GM04504 (cell line): Measurements from ENCODE around the gene EML4.
A peak's percentile ranks its signal among the peaks of the same experiment; 100 is the strongest.
"Not testable (repeated sequence)": the region's sequence is repeated elsewhere in the genome, so short reads cannot be mapped to it uniquely, and the experiment has no call there.

ENCODE experiments used
- DNase-seq: peaks from one replicate; pipeline ENCODE4 v3.0.0-alpha.2; 2012; ENCODE audit warnings: low read depth

Gene EML4

DNA sequence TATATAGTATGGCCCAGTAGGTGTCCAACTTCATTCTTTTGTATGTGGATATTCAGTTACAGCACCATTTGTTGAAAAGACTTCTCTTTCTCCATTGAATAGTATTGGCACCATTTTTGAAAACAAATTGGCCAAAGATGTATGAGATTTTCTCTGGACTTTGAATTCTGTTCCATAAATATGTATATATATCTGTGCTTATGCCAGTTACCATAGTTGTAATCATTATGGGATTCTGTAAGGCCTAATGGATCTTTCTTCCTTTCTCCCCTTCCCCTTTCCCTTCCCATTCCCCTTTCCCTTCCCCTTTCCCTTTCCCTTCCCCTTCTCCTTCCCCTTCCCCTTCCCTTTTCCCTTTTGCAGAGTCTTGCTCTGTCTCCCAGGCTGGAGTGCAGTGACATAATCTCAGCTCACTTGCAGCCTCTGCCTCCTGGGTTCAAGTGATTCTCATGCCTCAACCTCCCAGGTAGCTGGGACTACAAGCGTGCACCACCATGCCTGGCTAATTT lies 140.9 kb downstream of the EML4 start:
- DNase-seq, result no peak

DNA sequence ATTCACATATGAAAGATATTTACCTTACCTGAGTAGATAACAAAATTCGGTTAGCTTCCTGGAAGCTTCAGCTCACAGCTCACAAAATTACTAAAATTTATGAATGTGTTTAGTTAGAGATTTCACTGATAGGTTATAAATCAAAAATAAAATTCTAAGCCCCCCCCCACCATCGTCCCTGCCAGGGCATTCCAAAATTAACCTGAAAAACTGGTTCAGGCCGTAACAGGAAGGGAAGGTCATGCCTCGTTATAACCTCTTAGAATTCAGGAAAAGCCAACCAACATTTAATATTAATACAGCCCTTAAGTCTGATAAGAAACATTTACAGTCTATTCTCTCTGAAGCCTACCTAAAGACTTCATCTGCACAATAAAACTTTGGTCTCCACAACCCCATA lies 143.0 kb downstream of the EML4 start:
- no peak for DNase-seq

DNA sequence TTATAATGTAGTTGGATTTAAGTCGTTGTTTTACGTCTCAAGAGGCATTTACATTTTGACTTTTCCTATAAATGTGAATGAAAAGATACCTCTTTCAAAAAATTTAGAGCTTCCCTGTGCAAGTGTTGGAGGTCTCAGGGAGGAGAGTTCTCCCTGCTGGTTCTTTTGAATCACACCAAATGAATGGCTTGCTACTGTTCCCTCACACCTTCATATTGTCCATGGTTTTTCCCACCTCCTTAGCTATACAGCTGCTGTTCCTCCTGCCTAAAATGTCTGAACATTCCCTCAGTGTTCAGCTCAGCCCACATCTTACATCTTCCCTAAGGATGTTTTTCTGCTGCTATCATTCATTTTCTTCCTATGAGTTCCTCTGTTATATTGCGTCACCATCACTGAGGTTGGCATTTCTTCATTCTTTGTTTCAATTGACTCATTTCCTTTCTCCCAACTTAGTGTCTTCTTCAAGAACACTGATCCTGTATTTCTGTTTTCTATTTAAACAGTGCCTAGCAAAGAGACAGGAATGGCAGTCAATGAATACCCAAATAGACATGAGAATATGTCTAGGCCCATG lies 145.8 kb downstream of the EML4 start:
- peak; percentile 78 for DNase-seq

DNA sequence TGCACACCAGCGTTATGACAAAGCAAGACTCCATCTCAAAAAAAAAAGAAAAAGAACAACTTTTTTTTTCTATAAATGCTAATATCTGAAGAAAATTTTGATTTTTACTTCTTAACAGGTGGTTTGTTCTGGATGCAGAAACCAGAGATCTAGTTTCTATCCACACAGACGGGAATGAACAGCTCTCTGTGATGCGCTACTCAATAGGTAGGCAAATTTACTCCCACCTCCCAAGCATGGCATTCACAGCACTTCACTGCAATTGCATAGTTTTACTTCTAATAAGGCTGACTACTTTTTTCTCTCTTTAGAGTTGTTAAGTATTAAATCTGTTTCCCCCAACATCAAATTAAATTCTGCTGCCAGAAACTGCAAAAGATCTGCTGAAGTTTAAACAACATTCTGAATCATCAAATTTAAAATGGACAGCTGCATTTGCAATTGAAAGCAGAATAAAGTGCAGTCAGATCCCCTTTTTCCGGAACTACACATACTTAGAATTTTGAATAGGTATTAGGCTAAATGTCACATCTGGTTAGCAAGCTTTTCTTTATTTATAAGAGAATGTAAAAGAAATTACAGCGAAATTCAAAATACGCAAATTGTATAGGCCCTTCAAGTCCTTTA lies 146.8 kb downstream of the EML4 start:
- no peak for DNase-seq

DNA sequence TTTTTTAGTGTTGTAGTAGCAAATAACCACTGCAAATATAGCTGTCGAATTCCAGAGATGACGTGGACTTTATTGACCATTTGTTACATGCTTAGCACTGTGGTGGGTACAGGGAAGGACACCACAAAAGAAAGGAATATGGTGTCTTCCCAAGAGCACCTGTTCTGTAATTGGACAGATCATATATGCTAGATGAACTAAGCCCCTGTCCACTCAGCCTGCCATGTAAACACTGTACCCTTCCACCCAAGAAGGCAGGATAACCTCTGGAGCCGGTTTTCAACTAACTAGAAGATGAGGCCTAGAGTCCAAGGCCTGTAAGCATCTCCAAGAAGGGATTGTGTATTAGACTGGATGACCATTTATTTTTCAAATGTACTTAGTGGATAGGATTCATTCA lies 147.8 kb downstream of the EML4 start:
- no peak for DNase-seq

DNA sequence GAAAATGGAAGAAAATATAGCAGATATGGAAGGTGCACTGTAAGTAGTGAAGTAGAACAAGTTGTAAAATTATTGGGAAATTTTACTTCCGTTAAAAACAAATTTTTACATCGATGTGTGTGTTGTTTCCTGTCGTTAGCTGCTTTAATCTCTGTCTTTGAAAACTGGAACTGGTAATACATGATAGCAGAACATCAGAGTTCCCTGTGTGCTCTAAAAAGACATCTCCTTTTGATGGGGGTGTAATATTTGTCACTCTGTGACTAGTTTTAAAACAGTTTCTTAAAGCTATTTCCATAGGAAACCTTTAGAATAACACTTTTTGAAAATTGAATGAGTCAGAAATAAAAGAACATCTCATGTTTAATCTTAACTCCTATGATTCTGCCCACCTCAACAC lies 148.3 kb downstream of the EML4 start:
- DNase-seq, result no peak

DNA sequence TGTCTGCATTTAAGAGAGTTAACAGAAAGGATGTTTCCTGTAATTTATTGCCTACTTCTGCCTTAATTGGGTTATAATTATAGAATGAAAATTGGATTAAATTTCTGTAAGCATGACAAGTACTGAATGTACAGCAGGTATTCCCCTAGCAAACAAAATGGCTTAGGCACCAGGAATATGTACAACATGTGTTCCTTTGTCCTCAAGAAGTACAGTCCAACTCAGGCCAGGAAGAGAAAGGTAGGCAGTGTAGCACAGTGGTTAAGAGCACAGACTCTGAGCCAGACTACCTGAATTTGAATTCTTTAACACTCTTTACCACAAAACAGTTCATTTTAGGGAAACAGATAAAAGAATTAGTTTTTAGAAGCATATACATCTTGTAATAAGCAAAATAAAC lies 148.8 kb downstream of the EML4 start:
- DNase-seq, result no peak

DNA sequence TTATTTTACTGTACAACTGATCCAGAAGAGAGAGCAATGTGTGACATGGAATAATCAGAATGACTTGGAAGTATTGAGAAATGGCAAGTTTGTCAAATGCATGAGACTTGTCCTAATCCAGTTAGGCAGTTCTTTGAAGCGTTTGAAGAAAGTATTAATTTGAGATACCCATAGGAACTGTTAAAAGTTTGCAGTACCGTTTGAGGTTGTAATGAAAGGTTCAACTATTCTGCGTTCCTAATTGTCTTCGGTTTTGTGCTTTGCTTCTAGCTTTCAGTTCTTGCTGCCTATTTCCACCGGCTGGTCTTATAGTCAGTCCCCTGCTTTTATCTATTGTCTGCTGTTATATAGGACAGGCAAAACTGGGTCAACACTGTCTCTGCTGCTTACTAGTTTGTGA lies 150.1 kb downstream of the EML4 start:
- DNase-seq, result no peak

DNA sequence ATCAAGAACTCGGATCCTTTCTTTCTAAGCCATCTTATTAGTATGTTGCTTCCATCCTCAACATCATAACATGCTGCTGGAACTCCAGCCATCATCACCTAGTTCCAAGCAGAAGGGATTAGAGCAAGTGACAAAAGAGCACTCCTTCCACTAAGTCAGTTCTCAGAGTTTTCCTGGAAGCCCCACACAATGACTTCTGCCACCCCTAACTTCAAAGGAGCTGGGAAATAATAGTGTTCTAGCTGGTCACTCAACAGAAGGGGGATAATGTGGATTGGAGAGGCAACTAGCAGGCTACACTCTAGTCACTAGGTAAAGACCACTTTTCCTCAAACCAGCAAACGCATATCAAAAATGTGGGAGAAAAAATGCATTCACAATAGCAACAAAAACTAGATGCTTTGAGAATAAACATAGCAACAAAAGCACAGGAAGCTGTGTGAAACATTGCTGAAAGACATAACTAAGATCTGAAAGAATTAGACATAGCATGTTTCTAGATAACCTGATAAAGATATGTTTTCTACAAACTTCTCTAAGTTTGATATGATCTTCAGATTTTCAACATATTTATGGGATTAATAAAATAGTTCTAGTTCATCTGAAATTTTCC lies 152.4 kb downstream of the EML4 start:
- no peak for DNase-seq

DNA sequence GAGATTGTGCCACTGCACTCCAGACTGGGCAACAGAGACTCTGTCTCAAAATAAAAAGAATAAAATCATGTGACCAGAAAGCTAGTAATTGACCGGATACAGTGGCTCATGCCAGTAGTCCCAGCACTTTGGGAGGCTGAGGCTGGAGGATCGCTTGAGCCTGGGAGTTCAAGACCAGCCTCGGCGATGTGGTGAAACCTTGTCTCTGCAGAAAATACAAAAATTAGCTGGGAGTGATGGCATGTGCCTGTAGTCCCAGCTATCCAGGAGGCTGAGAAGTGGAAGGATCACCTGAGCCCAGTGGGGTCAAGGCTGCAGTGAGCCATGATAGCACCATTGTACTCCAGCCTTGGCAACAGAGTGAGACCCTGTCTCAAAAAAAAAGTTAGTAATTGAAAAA lies 155.1 kb downstream of the EML4 start:
- DNase-seq, result no peak

DNA sequence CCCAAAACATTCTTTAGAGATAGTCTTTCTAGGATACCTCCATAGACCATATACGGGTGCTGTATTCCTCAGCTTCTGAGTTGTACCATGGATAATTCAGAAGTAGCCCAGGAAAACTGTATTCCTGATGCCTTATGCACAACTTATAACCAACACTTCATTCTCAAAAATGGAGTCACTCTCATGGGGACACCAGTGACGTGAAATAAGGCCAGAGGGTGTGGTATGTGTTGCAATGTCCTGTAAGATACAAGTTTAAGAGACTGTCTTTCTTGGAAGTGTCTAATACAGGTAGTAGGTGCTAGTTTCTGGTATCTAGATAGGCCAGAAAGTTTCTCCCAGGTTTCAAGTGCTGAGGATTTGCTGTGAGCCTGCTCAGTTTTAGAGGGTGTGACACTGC lies 155.8 kb downstream of the EML4 start:
- no peak for DNase-seq

DNA sequence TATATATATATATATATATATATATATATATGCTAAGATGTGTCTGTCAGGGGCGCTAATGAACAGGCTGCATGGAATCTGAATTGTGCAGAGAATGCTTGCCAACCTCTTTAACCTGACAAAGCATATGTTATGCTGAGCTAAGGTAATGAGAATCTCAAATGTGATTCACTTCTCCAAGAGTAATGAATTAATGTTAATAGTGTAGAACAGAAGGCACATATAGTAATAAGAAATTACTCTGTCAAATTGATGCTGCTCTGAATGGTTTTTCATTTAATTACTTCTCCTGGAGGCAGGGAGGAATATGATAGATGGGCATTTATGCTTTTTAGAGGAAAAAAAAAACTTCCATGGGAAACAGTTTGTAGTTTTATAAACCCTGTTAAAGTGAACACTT lies 156.5 kb downstream of the EML4 start:
- no peak for DNase-seq

DNA sequence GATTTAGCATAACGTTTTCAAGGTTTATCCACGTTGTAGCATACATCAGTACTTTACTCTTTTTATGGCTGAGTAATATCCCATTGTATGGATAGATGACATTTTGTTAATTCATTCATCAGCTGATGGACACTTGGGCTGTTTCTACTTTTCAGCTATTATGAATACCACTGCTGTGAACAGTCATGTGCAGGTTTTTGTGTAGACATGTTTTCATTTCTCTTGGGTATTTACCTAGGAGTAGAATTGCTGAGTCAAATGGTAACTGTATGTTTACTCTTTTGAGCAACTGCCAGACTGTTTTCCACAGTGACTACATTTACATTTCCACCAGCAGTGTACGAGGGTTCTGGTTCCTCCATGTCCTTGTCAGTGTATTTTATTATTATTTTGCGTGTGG lies 158.0 kb downstream of the EML4 start:
- DNase-seq, result no peak

DNA sequence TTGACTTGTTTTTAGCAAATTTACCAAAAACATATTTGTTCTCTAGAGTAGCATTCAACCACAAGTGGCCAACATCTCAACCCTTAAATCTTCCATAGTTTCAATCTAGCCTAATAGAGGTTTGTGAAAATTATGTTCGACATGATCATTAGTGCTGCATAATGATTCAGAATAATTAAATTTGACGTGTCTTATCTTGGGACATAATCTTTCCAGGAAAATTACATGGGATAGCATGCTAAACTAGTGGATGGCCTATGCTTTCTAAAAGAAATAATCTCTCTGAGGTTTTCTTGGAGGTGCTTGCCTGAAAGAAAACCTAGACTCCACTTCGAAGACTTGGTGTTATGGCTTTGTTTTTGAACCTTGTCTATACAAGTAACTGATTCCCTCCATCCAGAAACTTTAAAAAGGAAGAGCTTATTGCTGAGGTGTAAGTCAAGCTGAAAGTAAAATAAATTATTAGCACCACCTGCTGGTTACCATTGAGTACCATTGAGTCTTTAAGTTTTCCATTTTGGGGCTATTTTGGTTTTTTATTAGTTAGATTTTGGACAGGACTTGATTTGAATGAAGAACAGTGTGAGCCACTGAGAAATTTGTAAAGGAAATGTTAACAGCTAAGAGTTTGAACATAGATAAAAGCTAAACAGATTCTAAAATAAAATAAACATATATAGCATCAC lies 159.1 kb downstream of the EML4 start:
- DNase-seq, result no peak

DNA sequence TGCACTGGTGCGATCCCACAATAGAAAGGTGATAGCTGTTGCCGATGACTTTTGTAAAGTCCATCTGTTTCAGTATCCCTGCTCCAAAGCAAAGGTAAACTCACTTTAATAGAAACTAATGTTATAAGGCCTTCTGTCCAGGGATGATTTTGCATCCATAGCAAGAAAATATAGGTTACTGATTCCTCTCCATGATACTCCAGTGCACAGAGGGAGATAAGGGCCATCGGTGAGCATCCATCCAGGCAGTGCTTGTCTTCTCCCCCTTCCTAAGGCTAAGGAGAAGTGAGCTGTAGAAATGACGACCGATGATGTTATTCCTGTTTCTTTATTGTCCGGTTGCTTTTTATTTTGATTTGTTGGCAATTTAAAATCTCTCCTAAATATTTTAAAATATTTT lies 159.8 kb downstream of the EML4 start:
- no peak for DNase-seq

DNA sequence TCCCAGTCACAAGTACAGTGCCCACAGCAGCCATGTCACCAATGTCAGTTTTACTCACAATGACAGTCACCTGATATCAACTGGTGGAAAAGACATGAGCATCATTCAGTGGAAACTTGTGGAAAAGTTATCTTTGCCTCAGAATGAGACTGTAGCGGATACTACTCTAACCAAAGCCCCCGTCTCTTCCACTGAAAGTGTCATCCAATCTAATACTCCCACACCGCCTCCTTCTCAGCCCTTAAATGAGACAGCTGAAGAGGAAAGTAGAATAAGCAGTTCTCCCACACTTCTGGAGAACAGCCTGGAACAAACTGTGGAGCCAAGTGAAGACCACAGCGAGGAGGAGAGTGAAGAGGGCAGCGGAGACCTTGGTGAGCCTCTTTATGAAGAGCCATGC lies 160.6 kb downstream of the EML4 start:
- no peak for DNase-seq

DNA sequence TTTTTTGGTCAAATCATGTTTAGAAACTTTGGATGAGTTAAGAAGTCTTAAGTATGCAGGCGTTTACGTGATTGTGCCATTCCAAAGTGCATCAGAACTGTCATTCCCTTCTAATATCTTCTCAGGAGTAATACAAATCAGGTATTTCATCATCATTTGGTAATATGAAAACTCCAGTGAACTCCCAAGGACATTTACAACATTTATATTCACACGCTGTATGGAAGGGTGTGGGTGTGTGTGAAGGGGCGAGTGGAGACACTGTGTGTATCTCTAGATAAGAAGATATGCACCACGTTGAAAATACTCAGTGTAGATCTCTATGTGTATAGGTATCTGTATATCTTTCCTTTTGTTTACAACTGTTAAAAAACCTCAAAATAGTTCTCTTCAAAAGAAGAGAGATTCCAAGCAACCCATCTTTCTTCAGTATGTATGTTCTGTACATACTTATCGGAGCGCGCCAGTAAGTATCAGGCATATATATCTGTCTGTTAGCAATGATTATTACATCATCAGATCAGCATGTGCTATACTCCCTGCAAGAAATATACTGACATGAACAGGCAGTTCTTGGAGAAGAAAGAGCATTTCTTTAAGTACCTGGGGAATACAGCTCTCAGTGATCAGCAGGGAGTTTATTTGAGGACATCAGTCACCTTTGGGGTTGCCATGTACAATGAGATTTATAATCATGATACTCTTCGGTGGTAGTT lies 162.6 kb downstream of the EML4 start:
- DNase-seq, result no peak

DNA sequence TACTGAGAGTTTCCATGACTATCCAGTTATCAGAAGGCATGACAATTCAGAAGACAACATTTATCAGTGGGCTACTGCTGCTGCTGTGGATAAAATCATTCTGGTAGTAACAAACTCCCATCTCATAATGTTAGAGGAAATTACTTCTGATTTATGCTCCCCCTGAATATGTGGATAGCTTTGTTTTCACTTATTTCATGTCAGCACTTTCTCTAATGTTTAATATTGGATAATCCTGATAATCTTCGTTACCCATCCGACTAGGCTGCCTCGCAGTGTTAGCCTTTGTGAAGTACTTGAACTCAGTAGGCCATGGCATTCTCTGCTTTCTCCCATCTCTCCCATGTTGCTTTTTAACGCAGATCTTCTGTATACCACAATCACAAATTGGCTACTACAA lies 163.4 kb downstream of the EML4 start:
- no peak for DNase-seq

DNA sequence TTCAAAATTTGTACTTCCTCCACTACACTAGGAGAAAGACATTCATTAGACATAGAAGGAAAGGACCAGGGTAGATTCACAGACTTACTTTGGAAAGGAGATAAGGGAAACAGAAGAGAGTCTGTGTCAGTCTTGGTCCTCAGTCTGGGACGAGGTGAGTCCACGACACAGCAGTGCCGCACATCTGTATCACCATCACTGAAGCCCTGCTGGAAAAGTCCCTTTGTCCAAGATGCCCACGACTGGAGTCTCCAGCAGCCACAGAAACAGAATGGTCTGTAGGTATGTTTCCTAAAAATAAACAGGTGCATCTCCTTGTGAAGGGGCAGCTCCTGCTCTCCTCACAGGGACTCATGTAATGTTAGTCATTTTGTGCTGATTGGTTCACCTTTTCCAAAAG lies 164.4 kb downstream of the EML4 start:
- no peak for DNase-seq

DNA sequence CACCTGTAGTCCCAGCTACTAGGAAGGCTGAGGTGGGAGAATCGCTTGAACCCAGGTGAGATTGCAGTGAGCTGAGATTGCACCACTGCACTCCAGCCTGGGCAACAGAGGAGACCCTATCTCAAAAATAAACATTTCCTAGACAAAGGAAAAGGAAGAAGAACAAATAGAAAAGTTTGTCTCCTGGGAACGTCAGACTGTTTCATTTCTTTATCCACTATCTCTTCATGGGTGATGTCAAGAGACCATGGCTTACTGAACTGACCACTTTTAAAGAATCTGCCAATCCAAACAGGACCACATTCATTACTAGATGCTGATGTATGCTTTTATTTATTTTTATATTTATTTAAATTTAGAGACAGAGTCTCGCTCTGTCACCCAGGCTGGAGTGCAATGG lies 165.1 kb downstream of the EML4 start:
- no peak for DNase-seq

DNA sequence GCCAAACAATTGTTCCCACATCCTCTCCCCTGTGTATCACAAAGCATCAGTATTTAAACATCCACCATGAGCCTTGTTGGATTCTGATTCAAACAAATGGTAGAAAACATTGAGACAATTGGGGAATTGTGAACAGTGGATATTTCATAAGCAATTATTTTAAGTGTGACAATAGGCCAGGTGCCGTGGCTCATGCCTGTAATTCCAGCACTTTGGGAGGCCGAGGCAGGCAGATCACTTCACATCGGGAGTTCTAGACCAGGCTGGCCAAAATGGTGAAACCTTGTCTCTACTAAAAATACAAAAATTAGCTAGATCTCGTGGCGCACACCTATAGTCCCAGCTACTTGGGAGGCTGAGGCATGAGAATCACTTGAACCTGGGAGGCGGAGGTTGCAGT lies 165.7 kb downstream of the EML4 start:
- not testable (repeated sequence) for DNase-seq

DNA sequence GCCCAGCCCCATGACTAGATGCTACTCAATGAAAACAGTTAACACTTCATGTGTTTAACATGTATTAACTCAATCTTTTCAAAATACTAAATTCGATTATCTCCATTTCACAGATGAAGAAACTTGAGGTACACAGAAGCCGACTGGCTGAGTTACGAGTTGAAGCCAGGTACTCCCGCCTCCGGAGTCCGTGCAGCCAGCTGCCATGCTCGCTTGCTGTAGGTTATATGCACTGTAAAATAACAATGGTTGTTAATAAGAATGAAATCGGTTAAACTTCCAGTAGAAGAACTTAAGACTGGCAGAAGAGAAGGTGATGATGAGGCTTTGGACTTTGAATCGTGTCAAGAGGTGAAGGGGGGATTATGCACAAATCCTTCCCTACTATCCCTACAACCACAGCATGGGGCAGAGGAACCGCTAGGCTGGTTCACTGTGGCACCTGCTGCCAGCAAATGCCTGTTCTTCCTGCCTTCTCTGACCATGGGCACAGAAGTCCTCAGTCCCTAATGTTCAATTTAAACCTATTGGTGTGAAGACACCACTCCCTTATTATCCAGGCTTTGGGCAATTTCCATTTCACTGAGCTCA lies 166.5 kb downstream of the EML4 start:
- no peak for DNase-seq
